IMR-90 (cell line): ENCODE measurements around the gene PBLD. TPM values are rescaled to one million over a fixed set of nuclear protein-coding genes. Genes with fewer than 3 reads are reported as not detected.

Source experiments
- BHLHE40 ChIP-seq: fragments of 150-350 bp; IDR thresholded peaks from 2 replicates; pipeline ENCODE4 v1.6.1; 2016; ENCODE audit warnings: mild to moderate bottlenecking, low read depth, low read length
- MAFK ChIP-seq: IDR thresholded peaks from 2 replicates; pipeline ENCODE4 v1.6.1; 2012; ENCODE audit warnings: low read depth, low read length, improper control_type of control experiment
- polyA plus RNA-seq, 3 experiments: library from polyadenylated mRNA; depleted of rRNA; stranded (reverse); fragments of >200 nt; gene quantifications; 2 replicates each; pipeline ENCODE4 v1.2.3, GENCODE V29; 2012; ENCODE audit warnings: low replicate concordance in 1 of 3
- total RNA-seq: library from RNA; depleted of rRNA; stranded (reverse); fragments of >200 nt; gene quantifications from 2 replicates; pipeline ENCODE4 v1.2.3, GENCODE V29; 2012

The PBLD gene
- total and polyA plus RNA-seq, 2 of the 4 experiments (the other 2 are of a cell fraction), result 3.3 to 5.7 TPM

- TF ChIP-seq BHLHE40 (no peak), MAFK (no peak)
These were observed 2.1 kb upstream of the PBLD start (continued) for GRCh38 chr10:68334672-68335467.
